Parathyroid adenoma (tissue), 2 donors: ENCODE data around the gene MOB3B.

Experiments
- H2AFZ ChIP-seq: fragments of 300-600 bp; sonication (generic); one replicate; pipeline ENCODE4 v1.7.0; 2017; ENCODE audit warnings: antibody characterized with exemption, mild to moderate bottlenecking
- H3K27ac ChIP-seq: fragments of 300-600 bp; sonication (generic); one replicate; pipeline ENCODE4 v1.7.0; 2017
- H3K27me3 ChIP-seq: fragments of 300-600 bp; sonication (generic); one replicate; pipeline ENCODE4 v1.7.0; 2017; ENCODE audit warnings: low read length; ENCODE audit not compliant: control insufficient read depth, insufficient read depth
- H3K36me3 ChIP-seq: fragments of 300-600 bp; sonication (generic); one replicate; pipeline ENCODE4 v1.7.0; 2017; ENCODE audit warnings: low read length; ENCODE audit not compliant: control insufficient read depth, insufficient read depth
- H3K4me1 ChIP-seq: fragments of 300-600 bp; sonication (generic); one replicate; pipeline ENCODE4 v1.7.0; 2017; ENCODE audit warnings: control low read depth
- H3K4me2 ChIP-seq: fragments of 300-600 bp; sonication (generic); one replicate; pipeline ENCODE4 v1.7.0; 2017; ENCODE audit warnings: low read length
- H3K4me3 ChIP-seq: fragments of 300-600 bp; sonication (generic); one replicate; pipeline ENCODE4 v1.7.0; 2017; ENCODE audit warnings: low read depth, low read length
- H3K79me2 ChIP-seq: fragments of 300-600 bp; sonication (generic); one replicate; pipeline ENCODE4 v1.7.0; 2017; ENCODE audit warnings: control low read depth
- H3K9ac ChIP-seq: fragments of 300-600 bp; sonication (generic); one replicate; pipeline ENCODE4 v1.7.0; 2017; ENCODE audit warnings: mild to moderate bottlenecking
- H3K9me3 ChIP-seq: fragments of 300-600 bp; sonication (generic); one replicate; pipeline ENCODE4 v1.7.0; 2017; ENCODE audit warnings: low read length; ENCODE audit not compliant: control insufficient read depth
- TF ChIP-seq, protein P1 (sequence below): fragments of 300-600 bp; sonication (generic); IDR thresholded peaks from one replicate; pipeline ENCODE4 v1.7.0; 2017; ENCODE audit warnings: antibody characterized with exemption, mild to moderate bottlenecking
- donor health status: primary hyperparathyroidism.

MOB3B gene

DNA sequence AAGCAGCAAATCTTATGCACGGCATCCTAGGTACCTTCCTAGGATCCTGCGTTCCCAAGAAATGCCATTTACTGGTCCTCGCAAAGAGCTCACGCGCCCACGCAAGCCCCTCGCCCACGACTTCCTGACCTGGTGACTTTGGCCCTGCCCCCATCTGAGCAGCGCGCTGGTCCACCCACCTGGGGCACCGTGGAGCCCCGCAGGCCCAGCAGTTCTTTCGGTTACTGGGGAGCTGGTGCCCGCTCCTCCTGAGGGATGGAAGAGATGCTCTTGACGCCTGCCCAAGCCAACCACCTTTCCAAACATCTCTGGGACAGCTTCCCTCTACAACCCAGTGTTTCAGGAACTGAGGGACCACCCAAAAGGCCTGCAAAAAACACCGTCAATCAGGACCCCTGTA, 249.4 kb downstream of the MOB3B start:
- no peak overlapping the region for H3K4me3 ChIP-seq
- no peak overlapping the region for H3K9ac ChIP-seq
- TF ChIP-seq, protein P1, sequence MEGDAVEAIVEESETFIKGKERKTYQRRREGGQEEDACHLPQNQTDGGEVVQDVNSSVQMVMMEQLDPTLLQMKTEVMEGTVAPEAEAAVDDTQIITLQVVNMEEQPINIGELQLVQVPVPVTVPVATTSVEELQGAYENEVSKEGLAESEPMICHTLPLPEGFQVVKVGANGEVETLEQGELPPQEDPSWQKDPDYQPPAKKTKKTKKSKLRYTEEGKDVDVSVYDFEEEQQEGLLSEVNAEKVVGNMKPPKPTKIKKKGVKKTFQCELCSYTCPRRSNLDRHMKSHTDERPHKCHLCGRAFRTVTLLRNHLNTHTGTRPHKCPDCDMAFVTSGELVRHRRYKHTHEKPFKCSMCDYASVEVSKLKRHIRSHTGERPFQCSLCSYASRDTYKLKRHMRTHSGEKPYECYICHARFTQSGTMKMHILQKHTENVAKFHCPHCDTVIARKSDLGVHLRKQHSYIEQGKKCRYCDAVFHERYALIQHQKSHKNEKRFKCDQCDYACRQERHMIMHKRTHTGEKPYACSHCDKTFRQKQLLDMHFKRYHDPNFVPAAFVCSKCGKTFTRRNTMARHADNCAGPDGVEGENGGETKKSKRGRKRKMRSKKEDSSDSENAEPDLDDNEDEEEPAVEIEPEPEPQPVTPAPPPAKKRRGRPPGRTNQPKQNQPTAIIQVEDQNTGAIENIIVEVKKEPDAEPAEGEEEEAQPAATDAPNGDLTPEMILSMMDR: no peak
- H3K36me3 ChIP-seq: no peaks in the 10 kb centered on the region
- H3K4me2 ChIP-seq: no peak overlapping the region
- no peaks in the 10 kb centered on the region for H3K4me1 ChIP-seq
- H3K79me2 ChIP-seq: no peaks in the 10 kb centered on the region
- no peaks in the 10 kb centered on the region for H3K9me3 ChIP-seq
- no peaks in the 10 kb centered on the region for H3K27me3 ChIP-seq
- no peak overlapping the region for H2AFZ ChIP-seq
- H3K27ac ChIP-seq: no peak overlapping the region

DNA sequence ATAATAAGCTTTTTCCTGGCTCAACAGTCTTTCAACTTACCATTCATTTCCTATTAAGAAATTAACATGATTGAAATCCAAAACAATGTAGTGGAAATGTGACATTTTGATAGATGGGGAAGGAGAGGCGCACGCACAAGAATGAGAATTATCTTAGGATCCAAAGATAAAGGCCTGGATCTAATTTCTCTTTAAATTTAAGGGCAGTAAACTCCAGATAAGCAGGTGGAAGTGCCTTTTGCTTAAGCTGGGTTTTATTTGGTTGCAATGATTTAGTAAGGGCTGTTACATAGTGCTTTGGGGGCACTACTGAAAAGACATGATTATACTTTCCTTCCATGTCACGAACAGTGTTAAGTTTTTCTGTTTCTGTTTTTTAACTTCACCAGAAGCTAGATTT, 250.0 kb downstream of the MOB3B start:
- H3K79me2 ChIP-seq: no peaks in the 10 kb centered on the region
- no peaks in the 10 kb centered on the region for H3K27me3 ChIP-seq
- no peak overlapping the region for H3K27ac ChIP-seq
- H3K36me3 ChIP-seq: no peaks in the 10 kb centered on the region
- H3K4me3 ChIP-seq: no peak overlapping the region
- H3K9me3 ChIP-seq: no peaks in the 10 kb centered on the region
- TF ChIP-seq, protein P1: no peak
- H2AFZ ChIP-seq: no peak overlapping the region
- H3K4me1 ChIP-seq: no peaks in the 10 kb centered on the region
- no peak overlapping the region for H3K4me2 ChIP-seq
- no peak overlapping the region for H3K9ac ChIP-seq

DNA sequence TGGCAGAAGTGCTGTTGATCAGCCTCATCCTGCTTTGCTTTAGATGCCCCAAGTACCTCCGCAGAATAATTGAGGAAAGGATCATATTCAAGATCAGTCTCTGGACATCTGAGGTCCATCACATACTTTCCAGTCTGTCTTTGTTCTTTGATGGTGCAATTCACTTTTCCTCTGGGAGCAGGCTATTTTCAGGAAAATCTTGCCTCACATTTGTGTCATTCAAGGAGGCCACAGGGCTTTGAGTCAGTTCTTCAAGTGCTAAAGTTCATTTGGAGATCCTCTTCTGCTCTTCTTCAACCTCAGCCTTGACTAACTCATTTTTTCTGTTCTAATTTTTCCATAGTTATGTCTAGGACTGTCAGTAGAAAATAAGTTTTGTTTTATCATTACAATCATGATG, 251.2 kb downstream of the MOB3B start:
- TF ChIP-seq, protein P1: no peak
- no peak overlapping the region for H3K9ac ChIP-seq
- no peaks in the 10 kb centered on the region for H3K36me3 ChIP-seq
- no peak overlapping the region for H2AFZ ChIP-seq
- no peak overlapping the region for H3K4me2 ChIP-seq
- no peaks in the 10 kb centered on the region for H3K9me3 ChIP-seq
- no peaks in the 10 kb centered on the region for H3K27me3 ChIP-seq
- no peak overlapping the region for H3K27ac ChIP-seq
- no peak overlapping the region for H3K4me3 ChIP-seq
- no peaks in the 10 kb centered on the region for H3K4me1 ChIP-seq
- no peaks in the 10 kb centered on the region for H3K79me2 ChIP-seq

DNA sequence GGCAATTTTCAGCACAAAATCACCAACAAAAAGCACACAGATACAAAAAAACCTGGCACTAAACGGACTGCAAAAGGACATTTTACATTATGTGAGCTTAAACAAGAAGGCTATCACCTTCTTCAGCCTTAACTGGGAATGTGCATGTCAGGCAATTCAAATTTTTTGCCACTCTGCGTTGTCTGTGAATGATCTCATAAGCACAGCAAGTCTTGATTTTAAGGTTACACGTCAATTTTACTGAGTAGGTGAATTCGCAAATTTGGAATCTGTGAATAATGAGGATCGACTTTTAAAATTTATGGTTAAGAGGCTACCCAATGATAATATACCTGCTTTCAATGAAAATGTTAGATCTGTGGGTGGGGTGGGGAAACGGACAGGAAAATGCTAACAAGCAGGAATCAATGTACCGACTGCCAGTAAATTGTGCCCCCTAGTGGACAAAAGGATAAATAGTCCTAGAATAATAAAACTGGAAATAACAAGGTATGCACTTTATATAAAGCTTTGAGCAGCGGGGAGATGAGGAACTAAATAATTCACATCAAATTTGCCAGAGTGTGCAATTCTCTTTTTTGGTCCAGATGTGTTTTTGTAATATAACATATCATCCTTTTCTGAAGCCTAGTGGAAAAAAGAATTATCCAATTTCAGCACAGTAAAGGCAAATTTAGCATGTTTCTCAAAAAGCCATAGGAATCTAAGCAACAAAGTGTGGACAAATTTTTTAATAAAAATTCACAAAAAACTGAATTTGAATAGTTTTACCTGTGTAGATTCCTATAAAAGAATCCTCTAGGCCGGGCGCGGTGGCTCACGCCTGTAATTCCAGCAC, 253.2 kb downstream of the MOB3B start:
- peak overlapping the region; percentile 45 for H3K4me3 ChIP-seq
- H3K36me3 ChIP-seq: no peaks in the 10 kb centered on the region
- no peak overlapping the region for H3K9ac ChIP-seq
- peak overlapping the region; percentile 55 for H3K4me2 ChIP-seq
- H3K4me1 ChIP-seq: no peaks in the 10 kb centered on the region
- no peaks in the 10 kb centered on the region for H3K9me3 ChIP-seq
- H3K79me2 ChIP-seq: no peaks in the 10 kb centered on the region
- no peak overlapping the region for H3K27ac ChIP-seq
- TF ChIP-seq, protein P1: peak; percentile 64
- peak overlapping the region; percentile 7 for H2AFZ ChIP-seq
- no peaks in the 10 kb centered on the region for H3K27me3 ChIP-seq
